ENCODE measurements around the gene TIMMDC1. TPM values are rescaled to one million over a fixed set of nuclear protein-coding genes. Genes with fewer than 3 reads are reported as not detected.

Gene TIMMDC1
- total and polyA plus RNA-seq, 2 of the 13 experiments (the other 11 are each of a cell fraction or from before 2014, with no cell fraction given): 50.0 to 77.8 TPM

DNA sequence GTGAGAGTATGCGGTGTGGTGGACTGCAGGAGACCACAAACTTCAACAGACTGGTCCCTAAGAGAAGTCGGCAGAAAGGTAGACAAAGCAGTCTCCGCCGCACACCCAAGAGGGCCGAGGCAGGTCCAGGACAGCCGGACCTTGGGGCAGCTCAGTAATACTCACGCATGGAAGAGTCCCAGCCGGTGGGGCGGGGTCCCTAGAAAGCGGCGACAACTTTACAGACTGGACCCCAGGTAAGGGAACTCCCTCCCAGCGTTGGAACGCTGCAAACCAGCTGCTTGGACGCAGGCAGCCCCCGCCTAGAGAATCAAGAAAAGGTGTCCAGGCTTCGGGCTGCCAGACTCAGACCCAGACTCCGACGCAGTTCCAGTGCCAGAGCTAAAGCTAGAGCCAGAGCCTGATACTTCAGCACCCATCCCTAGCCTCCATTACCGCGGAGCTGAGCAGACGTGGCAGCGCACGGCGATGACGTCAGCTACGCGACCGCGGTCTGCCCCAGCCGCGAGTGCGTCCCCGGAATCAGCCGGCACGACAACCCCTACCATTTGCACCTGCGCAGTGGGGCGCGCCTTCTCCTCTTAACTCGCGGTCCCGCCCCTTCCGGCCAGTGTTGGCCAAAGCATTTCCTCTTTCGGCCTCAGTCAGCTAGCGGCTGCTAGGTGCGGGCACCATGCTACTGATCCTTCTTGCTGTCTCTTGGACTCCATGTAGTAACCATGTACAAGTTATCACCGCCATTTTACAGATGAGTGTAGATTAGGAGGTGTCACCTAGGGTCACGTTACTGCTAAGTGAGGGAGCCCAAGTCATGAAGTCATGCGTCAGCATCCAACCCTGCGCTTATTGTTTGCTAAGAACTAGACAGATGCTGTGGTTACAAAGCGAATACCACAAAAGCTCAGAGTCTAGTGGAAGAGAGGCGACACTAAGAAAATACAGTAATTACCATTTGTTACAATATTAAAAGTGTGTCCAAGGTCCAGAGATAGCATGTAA is 34.9 kb upstream of the TIMMDC1 start, which contains the start of gene TMEM39A (continued):
- peak; percentile 94 for TF ChIP-seq TAF15 (IDR thresholded peaks at IDR 0.05; ENCODE audit: low read depth, low read length, poor library complexity, severe bottlenecking)
- TF ChIP-seq RBM39 (IDR thresholded peaks at IDR 0.05; ENCODE audit: low read depth, low read length, poor library complexity, severe bottlenecking): no peak
- 0 out of 2 replicates have a peak, but pooled peaks have one; percentile 31 for TF ChIP-seq ZNF33B (CRISPR knock-in tag; IDR thresholded peaks at IDR 0.05)
- TF ChIP-seq MEF2D (CRISPR knock-in tag; IDR thresholded peaks at IDR 0.05): no peak
- TF ChIP-seq KMT2B (CRISPR knock-in tag; IDR thresholded peaks at IDR 0.05): peak; percentile 97
- TF ChIP-seq ZNF780A (CRISPR knock-in tag; IDR thresholded peaks at IDR 0.05): 0 out of 2 replicates have a peak, but pooled peaks have one; percentile 71
- TF ChIP-seq, protein P1, sequence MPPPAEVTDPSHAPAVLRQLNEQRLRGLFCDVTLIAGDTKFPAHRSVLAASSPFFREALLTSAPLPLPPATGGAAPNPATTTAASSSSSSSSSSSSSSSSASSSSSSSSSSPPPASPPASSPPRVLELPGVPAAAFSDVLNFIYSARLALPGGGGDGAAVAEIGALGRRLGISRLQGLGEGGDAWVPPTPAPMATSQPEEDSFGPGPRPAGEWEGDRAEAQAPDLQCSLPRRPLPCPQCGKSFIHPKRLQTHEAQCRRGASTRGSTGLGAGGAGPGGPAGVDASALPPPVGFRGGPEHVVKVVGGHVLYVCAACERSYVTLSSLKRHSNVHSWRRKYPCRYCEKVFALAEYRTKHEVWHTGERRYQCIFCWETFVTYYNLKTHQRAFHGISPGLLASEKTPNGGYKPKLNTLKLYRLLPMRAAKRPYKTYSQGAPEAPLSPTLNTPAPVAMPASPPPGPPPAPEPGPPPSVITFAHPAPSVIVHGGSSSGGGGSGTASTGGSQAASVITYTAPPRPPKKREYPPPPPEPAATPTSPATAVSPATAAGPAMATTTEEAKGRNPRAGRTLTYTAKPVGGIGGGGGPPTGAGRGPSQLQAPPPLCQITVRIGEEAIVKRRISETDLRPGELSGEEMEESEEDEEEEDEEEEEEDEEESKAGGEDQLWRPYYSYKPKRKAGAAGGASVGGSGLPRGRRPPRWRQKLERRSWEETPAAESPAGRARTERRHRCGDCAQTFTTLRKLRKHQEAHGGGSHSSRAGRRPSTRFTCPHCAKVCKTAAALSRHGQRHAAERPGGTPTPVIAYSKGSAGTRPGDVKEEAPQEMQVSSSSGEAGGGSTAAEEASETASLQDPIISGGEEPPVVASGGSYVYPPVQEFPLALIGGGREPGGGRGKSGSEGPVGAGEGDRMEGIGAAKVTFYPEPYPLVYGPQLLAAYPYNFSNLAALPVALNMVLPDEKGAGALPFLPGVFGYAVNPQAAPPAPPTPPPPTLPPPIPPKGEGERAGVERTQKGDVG (CRISPR knock-in tag; IDR thresholded peaks at IDR 0.05; ENCODE audit: borderline replicate concordance): peak; percentile 89; the same call in 1 of the 2 replicates
- no peak for TF ChIP-seq ZNF180 (CRISPR knock-in tag; IDR thresholded peaks at IDR 0.05; ENCODE audit: borderline replicate concordance, low read depth)
- no peak for TF ChIP-seq LCORL (IDR thresholded peaks at IDR 0.05)
- TF ChIP-seq LCORL (CRISPR knock-in tag; IDR thresholded peaks at IDR 0.05): peak; percentile 12; the same call in 1 of the 2 replicates
- peak; percentile 99 for TF ChIP-seq GATAD1 (CRISPR knock-in tag; IDR thresholded peaks at IDR 0.05)
- no peak for TF ChIP-seq ATRX (CRISPR knock-in tag; IDR thresholded peaks at IDR 0.05; ENCODE audit: borderline replicate concordance)
- no peak for TF ChIP-seq ZNF17 (CRISPR knock-in tag; IDR thresholded peaks at IDR 0.05)
- TF ChIP-seq ZNF451 (CRISPR knock-in tag; IDR thresholded peaks at IDR 0.05): 0 out of 2 replicates have a peak, but pooled peaks have one; percentile 51
- TF ChIP-seq ARNTL (CRISPR knock-in tag; IDR thresholded peaks at IDR 0.05): peak; percentile 41; the same call in 1 of the 2 replicates
- TF ChIP-seq, protein P2, sequence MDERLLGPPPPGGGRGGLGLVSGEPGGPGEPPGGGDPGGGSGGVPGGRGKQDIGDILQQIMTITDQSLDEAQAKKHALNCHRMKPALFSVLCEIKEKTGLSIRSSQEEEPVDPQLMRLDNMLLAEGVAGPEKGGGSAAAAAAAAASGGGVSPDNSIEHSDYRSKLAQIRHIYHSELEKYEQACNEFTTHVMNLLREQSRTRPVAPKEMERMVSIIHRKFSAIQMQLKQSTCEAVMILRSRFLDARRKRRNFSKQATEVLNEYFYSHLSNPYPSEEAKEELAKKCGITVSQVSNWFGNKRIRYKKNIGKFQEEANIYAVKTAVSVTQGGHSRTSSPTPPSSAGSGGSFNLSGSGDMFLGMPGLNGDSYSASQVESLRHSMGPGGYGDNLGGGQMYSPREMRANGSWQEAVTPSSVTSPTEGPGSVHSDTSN (CRISPR knock-in tag; IDR thresholded peaks at IDR 0.05): no peak
- peak; percentile 89; the same call in 1 of the 2 replicates for TF ChIP-seq RFXAP (CRISPR knock-in tag; IDR thresholded peaks at IDR 0.05; ENCODE audit: borderline replicate concordance)
- no peak; the same call in 1 of the 2 replicates for TF ChIP-seq RAD21 (CRISPR knock-in tag; IDR thresholded peaks at IDR 0.05)
- peak; percentile 77; the same call in 1 of the 2 replicates for TF ChIP-seq ZNF441 (CRISPR knock-in tag; IDR thresholded peaks at IDR 0.05; ENCODE audit: borderline replicate concordance)
- TF ChIP-seq ZSCAN12 (CRISPR knock-in tag; IDR thresholded peaks at IDR 0.05): peak; percentile 70; the same call in 1 of the 2 replicates
- no peak for TF ChIP-seq ZNF251 (CRISPR knock-in tag; IDR thresholded peaks at IDR 0.05)
- TF ChIP-seq ZBTB3 (CRISPR knock-in tag; IDR thresholded peaks at IDR 0.05; ENCODE audit: borderline replicate concordance, low read depth): no peak
- TF ChIP-seq HNRNPK (IDR thresholded peaks at IDR 0.05; ENCODE audit: low read depth, low read length, poor library complexity, severe bottlenecking): no peak
- TF ChIP-seq RORA (CRISPR knock-in tag; IDR thresholded peaks at IDR 0.05): no peak
- no peak for TF ChIP-seq SCMH1 (CRISPR knock-in tag; IDR thresholded peaks at IDR 0.05; ENCODE audit: borderline replicate concordance)
- TF ChIP-seq ZNF552 (CRISPR knock-in tag; IDR thresholded peaks at IDR 0.05; ENCODE audit: borderline replicate concordance): no peak

Data from HepG2 (cell line).